Esophagus squamous epithelium (tissue), 4 donors: ENCODE data around the gene UBE2N.

ENCODE experiments used
- POLR2A ChIP-seq, 4 donors: fragments of 450-650 bp; IDR thresholded peaks; one replicate each; pipeline ENCODE4 v1.6.1; 2017; ENCODE audit warnings: antibody characterized with exemption in 4 of 4, mild to moderate bottlenecking in 4 of 4, moderate library complexity in 3 of 4
- TF ChIP-seq, protein P1 (sequence below), 6 experiments: fragments of 450-650 bp in 4 of 6; fragments of 200-600 bp in 2 of 6; sonication (generic) in 2 of 6; IDR thresholded peaks; one replicate each; pipeline ENCODE4 v1.5.1; 2016 to 2019; ENCODE audit warnings: antibody characterized with exemption in 6 of 6, mild to moderate bottlenecking in 4 of 6, moderate library complexity in 4 of 6

DNA sequence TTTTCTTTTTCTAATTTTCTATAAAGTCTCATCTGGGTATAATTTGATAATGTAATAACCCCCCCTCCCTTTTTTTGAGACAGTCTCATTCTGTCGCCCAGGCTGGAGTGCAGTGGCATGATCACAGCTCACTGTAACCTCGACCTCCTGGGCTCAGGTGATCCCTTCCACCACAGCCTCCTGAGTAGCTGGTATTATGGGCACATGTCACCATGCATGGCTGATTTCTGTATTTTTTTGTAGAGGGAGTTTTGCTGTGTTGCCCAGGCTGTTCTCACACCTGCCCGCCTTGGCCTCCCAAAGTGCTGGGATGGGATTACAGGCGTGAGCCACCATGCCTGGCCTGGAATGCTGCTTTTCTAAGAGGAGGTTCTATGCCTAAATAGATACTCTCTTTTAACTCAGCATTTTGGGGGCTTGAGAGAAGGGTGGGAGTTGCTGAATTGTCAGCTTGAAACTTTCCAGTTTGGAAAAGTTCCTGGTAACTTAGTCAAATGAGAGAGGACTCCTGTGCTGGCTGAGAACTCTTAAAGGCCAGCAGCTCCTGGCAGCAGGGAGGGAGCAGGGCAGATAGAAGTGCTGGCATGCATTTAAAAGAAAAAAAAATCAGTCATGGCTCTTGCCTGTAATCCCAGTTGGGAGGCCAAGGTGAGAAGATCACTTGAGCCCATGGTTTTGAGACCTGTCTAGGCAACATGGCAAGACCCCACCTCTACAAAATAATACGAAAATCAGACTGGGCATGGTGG lies 51.0 kb downstream of the UBE2N start:
- TF ChIP-seq, protein P1, sequence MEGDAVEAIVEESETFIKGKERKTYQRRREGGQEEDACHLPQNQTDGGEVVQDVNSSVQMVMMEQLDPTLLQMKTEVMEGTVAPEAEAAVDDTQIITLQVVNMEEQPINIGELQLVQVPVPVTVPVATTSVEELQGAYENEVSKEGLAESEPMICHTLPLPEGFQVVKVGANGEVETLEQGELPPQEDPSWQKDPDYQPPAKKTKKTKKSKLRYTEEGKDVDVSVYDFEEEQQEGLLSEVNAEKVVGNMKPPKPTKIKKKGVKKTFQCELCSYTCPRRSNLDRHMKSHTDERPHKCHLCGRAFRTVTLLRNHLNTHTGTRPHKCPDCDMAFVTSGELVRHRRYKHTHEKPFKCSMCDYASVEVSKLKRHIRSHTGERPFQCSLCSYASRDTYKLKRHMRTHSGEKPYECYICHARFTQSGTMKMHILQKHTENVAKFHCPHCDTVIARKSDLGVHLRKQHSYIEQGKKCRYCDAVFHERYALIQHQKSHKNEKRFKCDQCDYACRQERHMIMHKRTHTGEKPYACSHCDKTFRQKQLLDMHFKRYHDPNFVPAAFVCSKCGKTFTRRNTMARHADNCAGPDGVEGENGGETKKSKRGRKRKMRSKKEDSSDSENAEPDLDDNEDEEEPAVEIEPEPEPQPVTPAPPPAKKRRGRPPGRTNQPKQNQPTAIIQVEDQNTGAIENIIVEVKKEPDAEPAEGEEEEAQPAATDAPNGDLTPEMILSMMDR (IDR thresholded peaks at IDR 0.05): no peak
- no peak for TF ChIP-seq POLR2A (IDR thresholded peaks at IDR 0.05)
